Right cardiac atrium (tissue), 5 donors: ENCODE measurements around the gene CDKN2AIPNL. TPM values are rescaled to one million over a fixed set of nuclear protein-coding genes. Genes with fewer than 3 reads are reported as not detected.

Experiments
- ATAC-seq, 2 donors: fragments of 200-7000 bp; cut with Tn5 transposase; one replicate each; pipeline versions ENCODE4 v1.8.0 to v1.9.1; 2020; ENCODE audit warnings: moderate library complexity in 2 of 2, mild to moderate bottlenecking in 1 of 2
- DNase-seq, 3 donors: peaks; one replicate each; pipeline ENCODE4 v3.0.0-alpha.2; 2020
- H3K27ac ChIP-seq: one replicate; pipeline ENCODE4 v1.5.1; 2013; ENCODE audit warnings: mild to moderate bottlenecking, low read length, control low read depth, moderate library complexity
- H3K27me3 ChIP-seq: one replicate; pipeline ENCODE4 v1.6.1; 2013; ENCODE audit not compliant: control insufficient read depth, insufficient read depth
- H3K4me1 ChIP-seq: one replicate; pipeline ENCODE4 v1.6.1; 2013; ENCODE audit warnings: low read length; ENCODE audit not compliant: control insufficient read depth, insufficient read depth
- H3K4me3 ChIP-seq: one replicate; pipeline ENCODE4 v1.5.1; 2013; ENCODE audit warnings: low read length, control low read depth
- H3K9me3 ChIP-seq: one replicate; pipeline ENCODE4 v1.6.1; 2013; ENCODE audit warnings: low read length; ENCODE audit not compliant: control insufficient read depth
- WGBS: extraction: QIAGEN DNeasy Blood & Tissue Kit; methylation state at CpG from one replicate; pipeline ENCODE4 v1.1.7; 2013; 5-methylcytosine and 5-hydroxymethylcytosine counted together
- intact Hi-C, 4 donors: fragments of 100-400 bp; cut with DNase I; formaldehyde crosslinking; loops; one replicate each; pipeline versions ENCODE4 v1.11.0 to v1.14.0; 2022 to 2023
- polyA plus RNA-seq: library from polyadenylated mRNA; stranded (reverse); fragments of 200-250 nt; gene quantifications from one replicate; pipeline ENCODE4 v1.2.3, GENCODE V29; 2013
- total RNA-seq, 4 donors: library from RNA; stranded (reverse); fragmentation: NEBNext Ultra II Directional; extraction: Animal tissue kit (Norgen Biotek cat#: 25700); gene quantifications; one replicate each; pipeline ENCODE4 v1.2.1, GENCODE V29; 2021
- donor health status: healthy with polysubstance abuse.
- donor health status: DM: no; HTN: yes; CAD: no.
- donor health status: DM: no; HTN: no; CAD: no.
- donor health status: DM: no; HTN: yes; CAD: no; lungs with severe emphysema.
- donor health status: DM: yes; HTN: yes; CAD: no.

CDKN2AIPNL gene
- total and polyA plus RNA-seq, 5 donors, result 33.5 to 71.3 (median 41.4) TPM

- Histone ChIP-seq H3K4me3 (peak overlapping the region; percentile 79), H3K9me3 (no peaks in the 10 kb centered on the region), H3K4me1 (peaks cover 6% of the 10 kb centered on the region), H3K27ac (peak overlapping the region; percentile 99), H3K27me3 (no peaks in the 10 kb centered on the region)
- peak; percentile 49 to 64 for ATAC-seq
- under 1% methylated on average over 29 of the region's 29 CpGs for WGBS
- intact Hi-C loops, result no loop called here
- DNase-seq, result peak; percentile 71 to 84 (median 80)
Measured at GRCh38 chr5:134371834-134372340, 39.8 kb downstream of the CDKN2AIPNL start.

DNA sequence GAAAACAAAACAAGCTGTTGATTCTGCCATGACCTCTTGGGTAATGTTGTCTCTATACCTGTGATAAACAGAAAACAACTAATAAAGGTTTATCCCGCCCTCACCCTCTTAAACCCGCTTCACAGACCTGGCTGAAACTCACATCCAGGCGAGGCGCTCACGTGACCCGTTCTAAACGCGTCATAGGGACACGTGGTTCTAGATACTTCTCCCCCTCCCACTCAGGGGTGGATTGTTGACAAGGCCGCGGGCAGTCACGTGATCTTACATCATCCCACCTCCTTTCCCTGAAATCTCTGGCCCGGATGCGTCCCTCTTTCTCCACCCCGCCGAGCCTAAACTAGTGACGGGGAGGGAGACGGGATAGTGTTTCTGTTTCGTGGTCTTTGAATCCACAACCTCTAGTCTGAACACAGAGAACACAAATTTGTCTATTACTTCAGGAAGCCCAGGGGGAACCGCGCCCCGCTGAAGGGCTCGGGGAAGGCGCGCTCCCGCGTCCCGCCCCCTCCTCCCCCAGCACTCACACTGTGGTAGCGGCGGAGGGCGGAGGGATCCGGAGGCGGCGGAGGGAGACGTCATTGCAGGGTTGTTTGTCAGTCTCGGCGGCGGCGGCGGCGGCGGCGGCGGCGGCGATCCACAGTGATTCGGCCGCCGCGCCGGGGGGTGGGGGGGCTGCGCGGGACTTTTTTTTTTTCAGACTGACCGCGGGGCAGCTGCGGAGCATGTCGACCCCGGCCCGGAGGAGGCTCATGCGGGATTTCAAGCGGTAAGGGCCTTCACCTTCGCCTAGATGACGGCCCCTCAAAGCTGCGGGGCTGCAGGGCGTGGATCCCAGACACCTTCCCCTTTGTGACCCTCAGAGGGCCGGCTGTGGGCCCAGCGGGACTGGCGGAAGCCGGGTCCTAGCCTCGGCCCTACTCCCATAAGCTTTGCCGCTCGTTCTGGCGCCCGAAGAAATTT lies 40.5 kb downstream of the CDKN2AIPNL start, which contains the start of gene UBE2B:
Gene UBE2B, plus strand, starts transcription at position 699 of the 963 bp plus-strand sequence. Its CDS starts 27 bp downstream, at position 726.
- under 1% methylated on average over 74 of the region's 74 CpGs for WGBS
- ATAC-seq, result peak; percentile 94 to 96
- Histone ChIP-seq H3K27me3 (no peaks in the 10 kb centered on the region), H3K4me3 (peak within 1 kb of the TSS; percentile 79), H3K9me3 (no peaks in the 10 kb centered on the region), H3K4me1 (peaks cover 6% of the 10 kb centered on the region), H3K27ac (peak within 1 kb of the TSS; percentile 99)
- intact Hi-C loops, result no loop called here
- DNase-seq, result peak; percentile 98 to 99 (median 98)

- H3K9me3 ChIP-seq, result no peaks in the 10 kb centered on the region
- no peaks in the 10 kb centered on the region for H3K27me3 ChIP-seq
- intact Hi-C loops, result no loop called here
- 28% methylated on average over 5 of the region's 5 CpGs for WGBS
- peaks cover 6% of the 10 kb centered on the region for H3K4me1 ChIP-seq
- peak overlapping the region; percentile 88 for H3K27ac ChIP-seq
- ATAC-seq (peak in 1 of 2 donors; percentile 0), DNase-seq (no peak)
- peak overlapping the region; percentile 79 for H3K4me3 ChIP-seq
Measured at GRCh38 chr5:134370311-134370870, 41.3 kb downstream of the CDKN2AIPNL start.

DNA sequence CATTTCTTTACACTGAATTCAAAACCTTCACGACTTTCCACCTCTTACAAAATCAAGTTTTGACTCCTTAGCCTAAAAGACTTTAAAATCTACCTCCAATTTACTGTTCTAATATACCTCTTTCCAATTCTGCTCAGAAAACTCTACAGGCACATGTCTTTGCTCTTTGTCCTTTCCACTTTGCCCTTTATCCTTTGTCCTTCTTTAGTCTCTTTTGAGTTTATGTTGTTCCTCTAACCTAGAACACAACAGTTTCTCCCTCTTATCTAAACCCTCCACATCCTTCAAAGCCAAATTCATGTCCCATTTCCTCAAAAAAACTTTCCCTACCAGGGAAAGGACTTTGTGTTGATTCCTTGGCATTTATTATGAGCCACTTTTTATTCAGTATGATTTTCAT lies 46.1 kb downstream of the CDKN2AIPNL start:
- 89% methylated on average over 1 of the region's 1 CpG for WGBS
- no peaks in the 10 kb centered on the region for H3K9me3 ChIP-seq
- no peaks in the 10 kb centered on the region for H3K27me3 ChIP-seq
- peaks cover 3% of the 10 kb centered on the region for H3K4me1 ChIP-seq
- DNase-seq, result no peak
- intact Hi-C loops, result loop anchor here in 1 of 4 donors (10.0 kb wide), 1 partner anchor 209 kb away; no protein-coding TSS in a partner anchor
- no peak overlapping the region for H3K4me3 ChIP-seq
- ATAC-seq, result no peak
- H3K27ac ChIP-seq, result no peak overlapping the region

GRCh38 chr5:134355681-134356080 lies 56.0 kb downstream of the CDKN2AIPNL start:
- Histone ChIP-seq H3K9me3 (no peaks in the 10 kb centered on the region), H3K27ac (no peak overlapping the region), H3K4me1 (no peaks in the 10 kb centered on the region), H3K4me3 (no peak overlapping the region), H3K27me3 (no peaks in the 10 kb centered on the region)
- no peak for ATAC-seq
- 89% methylated on average over 5 of the region's 5 CpGs for whole genome bisulfite sequencing
- intact Hi-C loops, result no loop called here
- DNase-seq, result no peak

Other genes with a start within 250 kb of the CDKN2AIPNL start
- gene SKP1, start 234.9 kb downstream of the CDKN2AIPNL start, total RNA-seq, result 100 to 1,000 TPM; 459 to 523 (median 498) TPM
- 698 TPM for gene SKP1, start 234.9 kb downstream of the CDKN2AIPNL start, polyA plus RNA-seq
- 100 to 1,000 TPM; 132 to 178 (median 141) TPM for gene PPP2CA, start 185.8 kb downstream of the CDKN2AIPNL start, total RNA-seq
- gene PPP2CA, start 185.8 kb downstream of the CDKN2AIPNL start, polyA plus RNA-seq, result 57.9 TPM
- gene CDKL3, start 44.7 kb downstream of the CDKN2AIPNL start, total RNA-seq, result 1 to 10 TPM; 6.9 to 7.5 (median 7.1) TPM
- 5.9 TPM for gene CDKL3, start 44.7 kb downstream of the CDKN2AIPNL start, polyA plus RNA-seq
- gene UBE2B, start 40.3 kb downstream of the CDKN2AIPNL start, total RNA-seq, result 100 to 1,000 TPM; 153 to 216 (median 180) TPM
- gene UBE2B, start 40.3 kb downstream of the CDKN2AIPNL start, polyA plus RNA-seq, result 260 TPM
- 10 to 100 TPM; 45.5 to 51.6 (median 48.3) TPM for gene JADE2, start 113.8 kb upstream of the CDKN2AIPNL start, total RNA-seq
- 18.6 TPM for gene JADE2, start 113.8 kb upstream of the CDKN2AIPNL start, polyA plus RNA-seq
- 100 to 1,000 TPM in 1 of 4 donors, 10 to 100 TPM in 3; 78.0 to 114 (median 84.7) TPM for gene SAR1B, start 220.9 kb upstream of the CDKN2AIPNL start, total RNA-seq
- gene SAR1B, start 220.9 kb upstream of the CDKN2AIPNL start, polyA plus RNA-seq, result 46.1 TPM
- gene SEC24A, start 236.9 kb upstream of the CDKN2AIPNL start, total RNA-seq, result 10 to 100 TPM in 2 of 4 donors, 1 to 10 TPM in 2; 7.6 to 17.5 (median 9.8) TPM
- 3.0 TPM for gene SEC24A, start 236.9 kb upstream of the CDKN2AIPNL start, polyA plus RNA-seq